SK-N-SH treated with all-trans-retinoic acid at 6 μM for 48 hours (cell line): ENCODE data around the gene ALPL.

Source experiments
- ARNTL ChIP-seq: fragments of 450-650 bp; formaldehyde crosslinking; IDR thresholded peaks from 2 replicates; pipeline ENCODE4 v1.5.0; 2020; ENCODE audit warnings: low read depth, mild to moderate bottlenecking, moderate library complexity, borderline replicate concordance
- ISL1 ChIP-seq: fragments of 250-450 bp; sonication (Bioruptor Pico); IDR thresholded peaks from 2 replicates; pipeline ENCODE4 v2.1.2; 2022; ENCODE audit warnings: mild to moderate bottlenecking, moderate library complexity
- OSR1 ChIP-seq: fragments of 250-450 bp; sonication (Bioruptor Pico); IDR thresholded peaks from 2 replicates; pipeline ENCODE4 v1.8.0; 2022; ENCODE audit warnings: moderate library complexity, mild to moderate bottlenecking, inconsistent platforms
- RARB ChIP-seq: fragments of 250-450 bp; sonication (Bioruptor Pico); IDR thresholded peaks from 2 replicates; pipeline ENCODE4 v1.8.0; 2021; ENCODE audit warnings: mild to moderate bottlenecking, moderate library complexity
- TCF4 ChIP-seq: fragments of 250-450 bp; sonication (Bioruptor Pico); IDR thresholded peaks from 2 replicates; pipeline ENCODE4 v1.8.0; 2021; ENCODE audit warnings: mild to moderate bottlenecking, moderate library complexity, borderline replicate concordance
- TOX ChIP-seq: fragments of 250-450 bp; sonication (Bioruptor Pico); IDR thresholded peaks from 2 replicates; pipeline ENCODE4 v1.8.0; 2021; ENCODE audit warnings: mild to moderate bottlenecking, moderate library complexity, borderline replicate concordance
- ZFP3 ChIP-seq: fragments of 250-450 bp; sonication (Bioruptor Pico); IDR thresholded peaks from 2 replicates; pipeline ENCODE4 v1.5.0; 2020; ENCODE audit warnings: mild to moderate bottlenecking, moderate library complexity
- ZNF565 ChIP-seq: fragments of 450-650 bp; formaldehyde crosslinking; conservative IDR thresholded peaks from 2 replicates; pipeline ENCODE4 v1.5.0; 2020; ENCODE audit warnings: low read depth, mild to moderate bottlenecking, moderate library complexity
- TF ChIP-seq, protein P1 (sequence below): fragments of 250-450 bp; sonication (Bioruptor Pico); IDR thresholded peaks from 2 replicates; pipeline ENCODE4 v1.8.0; 2020; ENCODE audit warnings: mild to moderate bottlenecking, moderate library complexity, borderline replicate concordance
- TF ChIP-seq, protein P2 (sequence below): fragments of 250-450 bp; sonication (Bioruptor Pico); IDR thresholded peaks from 2 replicates; pipeline ENCODE4 v1.8.0; 2021; ENCODE audit warnings: low read depth, mild to moderate bottlenecking, moderate library complexity, borderline replicate concordance
- TF ChIP-seq, protein P3 (sequence below): fragments of 250-450 bp; sonication (Bioruptor Pico); IDR thresholded peaks from 2 replicates; pipeline ENCODE4 v1.5.1; 2021; ENCODE audit warnings: mild to moderate bottlenecking, moderate library complexity

DNA sequence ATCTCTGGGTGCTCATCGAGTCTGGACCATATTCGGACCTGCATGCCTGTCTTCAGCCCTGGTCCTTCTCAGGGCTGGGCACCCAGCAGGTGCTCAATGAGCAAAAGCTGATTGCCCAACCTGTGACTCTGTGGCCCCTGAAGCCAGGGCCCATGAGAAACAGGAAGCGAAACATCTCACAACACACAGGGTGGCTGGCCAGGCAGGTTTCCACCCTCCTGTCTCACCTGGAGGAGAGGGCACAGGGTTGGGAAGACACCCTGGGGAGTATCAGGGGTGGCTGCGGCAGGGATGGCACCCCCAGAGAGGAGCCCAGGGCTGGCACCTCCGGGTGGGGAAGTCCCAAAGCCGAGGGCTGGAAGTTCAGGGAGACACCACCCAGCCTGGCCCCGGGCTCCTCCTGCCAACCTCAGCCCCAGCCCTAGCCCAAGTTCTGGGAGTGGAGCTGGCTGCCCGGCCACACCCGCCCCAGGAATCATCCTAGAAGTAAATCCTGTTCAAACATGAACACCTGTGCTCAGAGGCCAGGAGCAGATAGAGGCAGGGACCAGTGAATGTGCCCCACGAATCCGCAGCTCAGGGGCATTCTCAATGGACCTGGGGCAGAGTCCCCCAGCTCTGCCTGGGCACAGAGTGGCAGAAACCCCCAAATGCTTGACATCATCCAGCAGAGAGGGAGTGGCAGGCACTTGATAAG is 105.3 kb downstream of the ALPL start:
- TF ChIP-seq RARB: no peak
- TF ChIP-seq ARNTL: no peak
- no peak for TF ChIP-seq TCF4
- TF ChIP-seq, protein P1, sequence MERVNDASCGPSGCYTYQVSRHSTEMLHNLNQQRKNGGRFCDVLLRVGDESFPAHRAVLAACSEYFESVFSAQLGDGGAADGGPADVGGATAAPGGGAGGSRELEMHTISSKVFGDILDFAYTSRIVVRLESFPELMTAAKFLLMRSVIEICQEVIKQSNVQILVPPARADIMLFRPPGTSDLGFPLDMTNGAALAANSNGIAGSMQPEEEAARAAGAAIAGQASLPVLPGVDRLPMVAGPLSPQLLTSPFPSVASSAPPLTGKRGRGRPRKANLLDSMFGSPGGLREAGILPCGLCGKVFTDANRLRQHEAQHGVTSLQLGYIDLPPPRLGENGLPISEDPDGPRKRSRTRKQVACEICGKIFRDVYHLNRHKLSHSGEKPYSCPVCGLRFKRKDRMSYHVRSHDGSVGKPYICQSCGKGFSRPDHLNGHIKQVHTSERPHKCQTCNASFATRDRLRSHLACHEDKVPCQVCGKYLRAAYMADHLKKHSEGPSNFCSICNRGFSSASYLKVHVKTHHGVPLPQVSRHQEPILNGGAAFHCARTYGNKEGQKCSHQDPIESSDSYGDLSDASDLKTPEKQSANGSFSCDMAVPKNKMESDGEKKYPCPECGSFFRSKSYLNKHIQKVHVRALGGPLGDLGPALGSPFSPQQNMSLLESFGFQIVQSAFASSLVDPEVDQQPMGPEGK (CRISPR knock-in tag): no peak
- TF ChIP-seq ZNF565 (CRISPR knock-in tag): no peak
- no peak for TF ChIP-seq ISL1 (CRISPR knock-in tag)
- no peak for TF ChIP-seq ZFP3 (CRISPR knock-in tag)
- TF ChIP-seq, protein P2, sequence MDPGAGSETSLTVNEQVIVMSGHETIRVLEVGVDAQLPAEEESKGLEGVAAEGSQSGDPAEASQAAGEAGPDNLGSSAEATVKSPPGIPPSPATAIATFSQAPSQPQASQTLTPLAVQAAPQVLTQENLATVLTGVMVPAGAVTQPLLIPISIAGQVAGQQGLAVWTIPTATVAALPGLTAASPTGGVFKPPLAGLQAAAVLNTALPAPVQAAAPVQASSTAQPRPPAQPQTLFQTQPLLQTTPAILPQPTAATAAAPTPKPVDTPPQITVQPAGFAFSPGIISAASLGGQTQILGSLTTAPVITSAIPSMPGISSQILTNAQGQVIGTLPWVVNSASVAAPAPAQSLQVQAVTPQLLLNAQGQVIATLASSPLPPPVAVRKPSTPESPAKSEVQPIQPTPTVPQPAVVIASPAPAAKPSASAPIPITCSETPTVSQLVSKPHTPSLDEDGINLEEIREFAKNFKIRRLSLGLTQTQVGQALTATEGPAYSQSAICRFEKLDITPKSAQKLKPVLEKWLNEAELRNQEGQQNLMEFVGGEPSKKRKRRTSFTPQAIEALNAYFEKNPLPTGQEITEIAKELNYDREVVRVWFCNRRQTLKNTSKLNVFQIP (CRISPR knock-in tag): no peak
- no peak for TF ChIP-seq TOX (CRISPR knock-in tag)
- TF ChIP-seq OSR1 (CRISPR knock-in tag): no peak
- TF ChIP-seq, protein P3, sequence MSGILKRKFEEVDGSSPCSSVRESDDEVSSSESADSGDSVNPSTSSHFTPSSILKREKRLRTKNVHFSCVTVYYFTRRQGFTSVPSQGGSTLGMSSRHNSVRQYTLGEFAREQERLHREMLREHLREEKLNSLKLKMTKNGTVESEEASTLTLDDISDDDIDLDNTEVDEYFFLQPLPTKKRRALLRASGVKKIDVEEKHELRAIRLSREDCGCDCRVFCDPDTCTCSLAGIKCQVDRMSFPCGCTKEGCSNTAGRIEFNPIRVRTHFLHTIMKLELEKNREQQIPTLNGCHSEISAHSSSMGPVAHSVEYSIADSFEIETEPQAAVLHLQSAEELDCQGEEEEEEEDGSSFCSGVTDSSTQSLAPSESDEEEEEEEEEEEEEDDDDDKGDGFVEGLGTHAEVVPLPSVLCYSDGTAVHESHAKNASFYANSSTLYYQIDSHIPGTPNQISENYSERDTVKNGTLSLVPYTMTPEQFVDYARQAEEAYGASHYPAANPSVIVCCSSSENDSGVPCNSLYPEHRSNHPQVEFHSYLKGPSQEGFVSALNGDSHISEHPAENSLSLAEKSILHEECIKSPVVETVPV: no peak
